Right ventricle myocardium inferior (tissue), 1 donor: ENCODE results near the gene NPAT. TPM values are rescaled to one million over a fixed set of nuclear protein-coding genes. Genes with fewer than 3 reads are reported as not detected.
"Not testable (repeated sequence)": the region's sequence is repeated elsewhere in the genome, so short reads cannot be mapped to it uniquely, and the experiment has no call there.

Source experiments
- ATAC-seq: fragments of 200-7000 bp; cut with Tn5 transposase; one replicate; pipeline ENCODE4 v1.9.1; 2020; ENCODE audit warnings: mild to moderate bottlenecking, moderate library complexity
- DNase-seq: peaks from one replicate; pipeline ENCODE4 v3.0.0; 2021; ENCODE audit errors: missing footprints
- intact Hi-C: fragments of 100-400 bp; cut with DNase I; formaldehyde crosslinking; loops from one replicate; pipeline ENCODE4 v1.11.0; 2022
- total RNA-seq: library from RNA; stranded (reverse); fragmentation: NEBNext Ultra II Directional; extraction: Animal tissue kit (Norgen Biotek cat#: 25700); gene quantifications from one replicate; pipeline ENCODE4 v1.2.1, GENCODE V29; 2021
- donor health status: DM: no; HTN: yes; CAD: no; lungs with severe emphysema.

NPAT gene
- total RNA-seq, 1 donor from 2014 or later: 7.4 TPM

GRCh38 chr11:108120936-108121273 lies 101.5 kb downstream of the NPAT start:
- DNase-seq, ATAC-seq: not testable (repeated sequence)
- intact Hi-C loops: loop anchor here (2.0 to 5.0 kb wide), 2 partner anchors 102 to 346 kb away; partner anchors contain the start of genes ATM, C11orf65 and NPAT

DNA sequence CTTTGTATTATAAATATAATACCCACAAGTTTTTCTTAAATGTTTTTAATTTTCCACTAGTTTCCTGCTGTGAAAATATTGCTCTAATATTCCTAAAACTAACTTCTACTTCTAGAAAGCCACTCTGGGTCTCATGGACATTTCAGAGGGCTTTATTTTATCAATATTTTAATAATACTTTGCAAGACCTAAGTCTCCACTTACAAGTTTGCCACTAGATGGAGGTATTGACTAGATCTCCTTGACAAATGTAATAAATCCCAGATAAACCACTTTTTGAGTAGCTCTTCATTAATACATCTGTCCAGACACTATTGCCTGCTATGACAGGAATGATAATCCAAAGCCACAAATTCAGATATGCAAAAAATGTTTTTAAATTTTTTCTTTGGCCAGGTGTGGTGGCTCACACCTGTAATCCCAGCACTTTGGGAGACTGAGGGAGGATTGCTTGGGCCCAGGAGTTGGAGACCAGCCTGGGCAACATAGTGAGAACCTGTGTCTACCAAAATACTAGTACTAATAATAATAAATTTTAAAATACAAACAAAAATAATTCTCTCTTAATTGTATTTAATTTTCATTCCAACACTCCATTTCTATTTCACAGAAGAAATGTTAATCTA lies 104.6 kb downstream of the NPAT start:
- intact Hi-C loops: loop anchor here (5.0 kb wide), 1 partner anchor 529 kb away; no protein-coding TSS in a partner anchor
- DNase-seq (no peak), ATAC-seq (no peak)

- peak; percentile 89 for ATAC-seq
- intact Hi-C loops: loop anchor here (5.0 kb wide), 1 partner anchor 532 kb away; no protein-coding TSS in a partner anchor
- DNase-seq: peak; percentile 74
These were observed 106.8 kb downstream of the NPAT start for GRCh38 chr11:108115500-108116140.

DNA sequence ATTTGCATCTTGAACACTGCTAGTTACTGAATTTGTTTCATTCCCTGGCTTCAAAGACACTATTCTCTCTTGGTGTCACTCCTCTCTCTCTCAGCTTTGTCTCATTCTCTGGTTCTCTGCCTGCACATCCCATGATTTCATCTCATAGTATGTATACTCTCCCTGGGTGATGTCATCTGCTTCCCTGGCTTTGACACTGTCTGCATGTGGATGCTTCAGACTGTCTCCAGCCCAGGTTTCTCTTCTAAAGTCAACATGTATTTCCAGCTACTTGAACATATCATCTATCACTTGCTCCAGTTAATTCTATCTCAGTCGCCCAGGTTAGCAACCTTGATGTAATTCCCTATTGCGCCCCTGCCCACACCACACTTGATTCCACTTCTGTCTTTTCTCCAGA lies 110.4 kb downstream of the NPAT start:
- DNase-seq: no peak
- no peak for ATAC-seq
- intact Hi-C loops: no loop called here

DNA sequence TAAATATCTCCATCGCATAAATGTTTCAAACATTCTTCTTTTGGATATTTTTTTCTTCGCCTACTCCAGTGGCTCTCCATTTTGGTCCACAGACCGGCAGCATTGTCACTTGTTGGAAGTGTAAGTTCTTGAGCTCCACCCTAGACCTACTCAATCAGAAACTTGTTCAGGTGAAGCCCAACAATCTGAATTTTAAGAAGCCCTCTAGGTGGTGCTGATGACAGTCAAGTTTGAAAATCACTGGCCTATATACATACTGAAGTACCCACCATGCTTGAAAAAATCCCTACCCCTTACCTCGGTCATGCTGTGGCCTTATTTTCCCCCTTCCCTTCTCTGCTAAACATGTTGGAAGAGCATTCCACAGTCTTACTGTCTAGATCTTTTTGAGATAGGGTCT lies 111.3 kb downstream of the NPAT start:
- intact Hi-C loops: no loop called here
- DNase-seq: no peak
- ATAC-seq: no peak

Other genes starting within 250 kb of the NPAT start
- 34.2 TPM for gene CUL5, start 213.7 kb downstream of the NPAT start, total RNA-seq
- gene ACAT1, start 101.1 kb downstream of the NPAT start, total RNA-seq: 396 TPM
- 24.9 TPM for gene ATM, start 429 bp upstream of the NPAT start, total RNA-seq
- gene C11orf65, start 244.9 kb upstream of the NPAT start, total RNA-seq: 0.43 TPM